SU-DHL-6 (cell line): ENCODE results near the gene MAGEA2B.
"Not testable (repeated sequence)": the region's sequence is repeated elsewhere in the genome, so short reads cannot be mapped to it uniquely, and the experiment has no call there.

Experiments
- EZH2phosphoT487 ChIP-seq: fragments of 200-600 bp; sonication (generic), shearing (Covaris generic); conservative IDR thresholded peaks from 2 replicates; pipeline ENCODE4 v1.6.1; 2018; ENCODE audit warnings: mild to moderate bottlenecking, antibody characterized with exemption, low read length, moderate library complexity, mixed read lengths
- TF ChIP-seq, protein P1 (sequence below): fragments of 200-600 bp; sonication (generic); IDR thresholded peaks from one replicate; pipeline ENCODE4 v1.5.1; 2017; ENCODE audit warnings: antibody characterized with exemption, mild to moderate bottlenecking, low read length, moderate library complexity; ENCODE audit not compliant: insufficient read depth, poor library complexity, severe bottlenecking

DNA sequence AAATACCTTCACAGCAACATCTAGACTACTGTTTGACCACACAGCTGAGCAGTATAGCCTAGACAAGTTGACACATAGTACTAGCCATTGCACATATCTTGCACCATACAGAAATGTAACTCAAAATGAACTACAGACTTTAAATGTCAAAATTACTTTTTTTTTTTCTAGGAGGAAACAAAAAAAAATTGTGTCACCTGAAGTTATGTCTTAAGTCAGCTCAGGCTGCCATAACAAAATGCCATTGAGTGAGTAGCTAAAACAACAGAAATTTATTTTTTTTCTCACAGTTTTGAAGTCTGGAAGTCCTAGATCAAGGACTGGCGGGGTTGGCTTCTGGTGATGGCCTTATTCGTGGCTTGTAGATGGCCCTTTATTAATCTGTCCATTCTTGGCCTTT is 5.3 kb upstream of the MAGEA2B start, which contains the start of gene CSAG2:
- TF ChIP-seq, protein P1, sequence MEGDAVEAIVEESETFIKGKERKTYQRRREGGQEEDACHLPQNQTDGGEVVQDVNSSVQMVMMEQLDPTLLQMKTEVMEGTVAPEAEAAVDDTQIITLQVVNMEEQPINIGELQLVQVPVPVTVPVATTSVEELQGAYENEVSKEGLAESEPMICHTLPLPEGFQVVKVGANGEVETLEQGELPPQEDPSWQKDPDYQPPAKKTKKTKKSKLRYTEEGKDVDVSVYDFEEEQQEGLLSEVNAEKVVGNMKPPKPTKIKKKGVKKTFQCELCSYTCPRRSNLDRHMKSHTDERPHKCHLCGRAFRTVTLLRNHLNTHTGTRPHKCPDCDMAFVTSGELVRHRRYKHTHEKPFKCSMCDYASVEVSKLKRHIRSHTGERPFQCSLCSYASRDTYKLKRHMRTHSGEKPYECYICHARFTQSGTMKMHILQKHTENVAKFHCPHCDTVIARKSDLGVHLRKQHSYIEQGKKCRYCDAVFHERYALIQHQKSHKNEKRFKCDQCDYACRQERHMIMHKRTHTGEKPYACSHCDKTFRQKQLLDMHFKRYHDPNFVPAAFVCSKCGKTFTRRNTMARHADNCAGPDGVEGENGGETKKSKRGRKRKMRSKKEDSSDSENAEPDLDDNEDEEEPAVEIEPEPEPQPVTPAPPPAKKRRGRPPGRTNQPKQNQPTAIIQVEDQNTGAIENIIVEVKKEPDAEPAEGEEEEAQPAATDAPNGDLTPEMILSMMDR = not testable (repeated sequence)
- TF ChIP-seq EZH2phosphoT487 = not testable (repeated sequence)
